Ishikawa (cell line): ENCODE measurements around the gene LIMA1.

Source experiments
- CEBPB ChIP-seq: IDR thresholded peaks from 2 replicates; pipeline ENCODE4 v1.6.1; 2012
- CREB1 ChIP-seq: IDR thresholded peaks from 2 replicates; pipeline ENCODE4 v1.6.1; 2012; ENCODE audit warnings: low read depth
- RAD21 ChIP-seq: IDR thresholded peaks from 2 replicates; pipeline ENCODE4 v1.6.1; 2012; ENCODE audit warnings: low read depth
- TAF1 ChIP-seq: IDR thresholded peaks from 2 replicates; pipeline ENCODE4 v1.6.1; 2012; ENCODE audit warnings: low read depth, mild to moderate bottlenecking
- TEAD4 ChIP-seq: IDR thresholded peaks from 2 replicates; pipeline ENCODE4 v1.6.1; 2012
- YY1 ChIP-seq: IDR thresholded peaks from 2 replicates; pipeline ENCODE4 v1.6.1; 2012; ENCODE audit warnings: low read depth

DNA sequence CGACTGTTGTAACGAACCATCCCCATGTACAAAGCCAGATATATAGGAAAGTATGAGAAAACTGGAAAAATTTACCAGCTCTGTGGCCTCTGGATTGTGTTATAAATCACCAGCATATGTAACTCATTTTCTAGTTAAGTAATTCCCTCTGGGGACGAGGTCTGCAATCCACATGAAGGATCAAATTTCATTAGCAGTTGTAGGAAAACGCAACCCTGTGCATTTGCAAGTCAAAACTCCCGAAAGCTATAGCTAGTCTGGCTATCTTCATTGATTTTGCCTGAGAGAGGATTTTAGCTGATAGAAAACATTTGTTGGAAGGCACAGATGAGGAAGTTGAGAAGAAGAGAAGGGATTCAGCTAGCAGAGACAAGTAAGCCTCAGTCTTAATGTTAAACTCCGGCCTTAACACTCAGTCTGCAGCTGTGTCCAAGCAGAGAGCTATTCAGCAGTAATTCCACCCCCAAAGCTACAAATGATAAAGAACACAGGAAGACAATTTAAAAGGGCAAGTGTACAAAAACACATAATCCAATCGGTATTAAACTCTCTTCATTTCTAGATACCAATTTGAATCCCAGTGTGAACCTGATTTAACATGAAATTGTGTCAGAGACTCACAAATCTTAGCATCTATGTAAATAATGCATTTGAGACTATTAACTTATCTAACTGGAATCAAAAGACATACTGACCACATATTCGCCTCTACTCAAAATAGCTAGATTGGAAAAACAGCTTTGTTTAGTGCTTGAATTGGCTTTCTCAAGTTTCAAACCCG is 61.9 kb downstream of the LIMA1 start:
- TF ChIP-seq YY1: no peak
- peak; percentile 72 for TF ChIP-seq CEBPB
- TF ChIP-seq TEAD4: no peak
- no peak for TF ChIP-seq TAF1
- TF ChIP-seq CREB1: no peak
- peak; percentile 15; the same call in 1 of the 2 replicates for TF ChIP-seq RAD21
